ENCODE data around the gene NOL7.

DNA sequence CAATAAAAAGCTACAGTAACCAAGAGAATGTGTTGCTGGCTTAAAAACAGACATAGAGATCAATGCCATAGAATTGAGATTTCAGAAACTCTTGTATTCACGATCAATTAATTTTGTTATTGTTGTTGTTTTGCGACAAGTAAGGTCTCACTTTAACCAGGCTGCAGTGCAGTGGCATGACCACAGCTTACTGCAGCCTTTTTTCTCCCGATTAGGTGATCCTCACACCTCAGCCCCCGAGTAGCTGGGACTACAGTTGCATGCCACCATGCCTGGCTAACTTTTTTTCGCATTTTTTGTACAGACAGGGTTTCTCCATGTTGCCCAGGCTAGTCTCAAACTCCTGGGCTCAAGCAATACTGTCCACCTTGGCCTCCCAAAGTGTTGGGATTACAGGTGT is 54.3 kb downstream of the NOL7 start:
- TF ChIP-seq, protein P1, sequence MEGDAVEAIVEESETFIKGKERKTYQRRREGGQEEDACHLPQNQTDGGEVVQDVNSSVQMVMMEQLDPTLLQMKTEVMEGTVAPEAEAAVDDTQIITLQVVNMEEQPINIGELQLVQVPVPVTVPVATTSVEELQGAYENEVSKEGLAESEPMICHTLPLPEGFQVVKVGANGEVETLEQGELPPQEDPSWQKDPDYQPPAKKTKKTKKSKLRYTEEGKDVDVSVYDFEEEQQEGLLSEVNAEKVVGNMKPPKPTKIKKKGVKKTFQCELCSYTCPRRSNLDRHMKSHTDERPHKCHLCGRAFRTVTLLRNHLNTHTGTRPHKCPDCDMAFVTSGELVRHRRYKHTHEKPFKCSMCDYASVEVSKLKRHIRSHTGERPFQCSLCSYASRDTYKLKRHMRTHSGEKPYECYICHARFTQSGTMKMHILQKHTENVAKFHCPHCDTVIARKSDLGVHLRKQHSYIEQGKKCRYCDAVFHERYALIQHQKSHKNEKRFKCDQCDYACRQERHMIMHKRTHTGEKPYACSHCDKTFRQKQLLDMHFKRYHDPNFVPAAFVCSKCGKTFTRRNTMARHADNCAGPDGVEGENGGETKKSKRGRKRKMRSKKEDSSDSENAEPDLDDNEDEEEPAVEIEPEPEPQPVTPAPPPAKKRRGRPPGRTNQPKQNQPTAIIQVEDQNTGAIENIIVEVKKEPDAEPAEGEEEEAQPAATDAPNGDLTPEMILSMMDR (IDR thresholded peaks at IDR 0.05): no peak
- TF ChIP-seq POLR2A (IDR thresholded peaks at IDR 0.05) (no peak), EP300 (IDR thresholded peaks at IDR 0.05) (no peak)

Measured in stomach (tissue), 4 donors.